A549 (cell line): ENCODE measurements around the gene ST14. TPM values are rescaled to one million over a fixed set of nuclear protein-coding genes. Genes with fewer than 3 reads are reported as not detected.
A peak's percentile ranks its signal among the peaks of the same experiment; 100 is the strongest.

Source experiments
- ATAC-seq, 2 experiments: fragments of 200-7000 bp in 1 of 2; fragments of >200 bp in 1 of 2; cut with Nextera tagmentation in 1 of 2; cut with Tn5 transposase in 1 of 2; 3 replicates each; pipeline versions ENCODE4 v1.8.0 to v1.9.1; 2018 to 2020; ENCODE audit warnings: mild to moderate bottlenecking in 1 of 2, moderate library complexity in 1 of 2
- CTCF ChIA-PET: fragments of 300-600 bp; sonication (Branson Sonifier 250); formaldehyde crosslinking; extraction: SDS; loops from one replicate; lab custom pipeline; 2021; ENCODE audit warnings: antibody characterized with exemption, inconsistent platforms; lab: Yijun Ruan, JAX
- POLR2A ChIA-PET: fragments of 350-600 bp; formaldehyde crosslinking; extraction: SDS; loops from one replicate; lab custom pipeline; 2021; ENCODE audit warnings: antibody characterized with exemption, inconsistent platforms; lab: Yijun Ruan, JAX
- DNase-seq, 2 experiments: peaks; one replicate each; pipeline versions ENCODE4 v3.0.0 to v3.0.0-alpha.2; 2011 to 2016; ENCODE audit warnings: low read depth in 1 of 2, low spot score in 1 of 2
- FAIRE-seq: peaks from 2 replicates; lab custom pipeline; 2011; peaks lifted over from hg19 to GRCh38; lab: Jason Lieb, UNC
- H3K27ac ChIP-seq, 2 experiments: fragments of >200 bp; sonication (Bioruptor Twin); formaldehyde crosslinking; 3 replicates each; pipeline ENCODE4 v1.5.1; 2016 to 2017
- H3K4me1 ChIP-seq: fragments of >200 bp; sonication (Bioruptor Twin); formaldehyde crosslinking; 3 replicates; pipeline ENCODE4 v1.6.1; 2016
- H3K4me2 ChIP-seq: fragments of >200 bp; sonication (Bioruptor Twin); formaldehyde crosslinking; 3 replicates; pipeline ENCODE4 v1.6.1; 2016
- H3K4me3 ChIP-seq: fragments of >200 bp; sonication (Bioruptor Twin); formaldehyde crosslinking; 3 replicates; pipeline ENCODE4 v1.5.1; 2016
- H3K9me3 ChIP-seq: fragments of >200 bp; sonication (Bioruptor Twin); formaldehyde crosslinking; 3 replicates; pipeline ENCODE4 v1.6.1; 2016
- ATOH8 ChIP-seq: fragments of 250-450 bp; sonication (Bioruptor Pico); IDR thresholded peaks from 2 replicates; pipeline ENCODE4 v1.5.0; 2020; ENCODE audit warnings: low read depth, mild to moderate bottlenecking, moderate library complexity
- CHD4 ChIP-seq: fragments of 200-600 bp; sonication (generic); IDR thresholded peaks from 2 replicates; pipeline ENCODE4 v1.6.1; 2016; ENCODE audit warnings: antibody characterized with exemption, mild to moderate bottlenecking, borderline replicate concordance
- CTCF ChIP-seq: fragments of >200 bp; sonication (Bioruptor Twin); formaldehyde crosslinking; IDR thresholded peaks from 3 replicates; pipeline ENCODE4 v1.5.1; 2016
- EHF ChIP-seq: fragments of 250-450 bp; sonication (Bioruptor Pico); IDR thresholded peaks from 2 replicates; pipeline ENCODE4 v1.5.0; 2020; ENCODE audit warnings: mild to moderate bottlenecking
- FOXS1 ChIP-seq: fragments of 250-450 bp; sonication (Bioruptor Pico); IDR thresholded peaks from 2 replicates; pipeline ENCODE4 v1.5.0; 2020; ENCODE audit warnings: mild to moderate bottlenecking, moderate library complexity
- GATA3 ChIP-seq: IDR thresholded peaks from 2 replicates; pipeline ENCODE4 v1.6.1; 2012; ENCODE audit warnings: borderline replicate concordance
- HOXA7 ChIP-seq: fragments of 250-450 bp; sonication (Bioruptor Pico); IDR thresholded peaks from 2 replicates; pipeline ENCODE4 v1.5.0; 2020; ENCODE audit warnings: mild to moderate bottlenecking, moderate library complexity
- HOXB5 ChIP-seq: fragments of 250-450 bp; sonication (Bioruptor Pico); IDR thresholded peaks from 2 replicates; pipeline ENCODE4 v1.5.0; 2020; ENCODE audit warnings: mild to moderate bottlenecking, moderate library complexity
- KDM1A ChIP-seq: fragments of 200-600 bp; sonication (generic); IDR thresholded peaks from 2 replicates; pipeline ENCODE4 v1.6.1; 2016; ENCODE audit warnings: low read depth, mild to moderate bottlenecking
- KDM5A ChIP-seq: fragments of 200-600 bp; sonication (generic); IDR thresholded peaks from 2 replicates; pipeline ENCODE4 v1.6.1; 2016; ENCODE audit warnings: antibody characterized with exemption, mild to moderate bottlenecking
- MAFK ChIP-seq: fragments of 450-650 bp; IDR thresholded peaks from 2 replicates; pipeline ENCODE4 v1.6.1; 2014; ENCODE audit not compliant: partially characterized antibody
- MYC ChIP-seq: IDR thresholded peaks from 2 replicates; pipeline ENCODE4 v1.6.1; 2012; ENCODE audit warnings: mild to moderate bottlenecking, inconsistent platforms, low read length, improper control_type of control experiment, borderline replicate concordance
- PBX3 ChIP-seq: IDR thresholded peaks from 2 replicates; pipeline ENCODE4 v1.6.1; 2012
- POLR2AphosphoS2 ChIP-seq: conservative IDR thresholded peaks from 2 replicates; pipeline ENCODE4 v1.6.1; 2012; ENCODE audit warnings: low read length, improper control_type of control experiment, inconsistent platforms
- RARB ChIP-seq: fragments of 250-450 bp; sonication (Bioruptor Pico); IDR thresholded peaks from 2 replicates; pipeline ENCODE4 v1.8.0; 2021; ENCODE audit warnings: mild to moderate bottlenecking, moderate library complexity
- SREBF2 ChIP-seq: fragments of 450-650 bp; IDR thresholded peaks from 2 replicates; pipeline ENCODE4 v1.6.1; 2014; ENCODE audit warnings: mild to moderate bottlenecking, moderate library complexity
- TFCP2L1 ChIP-seq: fragments of 250-450 bp; sonication (Bioruptor Pico); IDR thresholded peaks from 2 replicates; pipeline ENCODE4 v1.5.0; 2021; ENCODE audit warnings: mild to moderate bottlenecking
- TP53 ChIP-seq: fragments of 250-450 bp; sonication (Bioruptor Pico); IDR thresholded peaks from 2 replicates; pipeline ENCODE4 v1.5.0; 2021; ENCODE audit warnings: mild to moderate bottlenecking, moderate library complexity
- ZFP36 ChIP-seq: fragments of 450-650 bp; IDR thresholded peaks from 2 replicates; pipeline ENCODE4 v1.6.1; 2014; ENCODE audit warnings: borderline replicate concordance; ENCODE audit not compliant: partially characterized antibody
- ZNF302 ChIP-seq: fragments of 250-450 bp; sonication (Bioruptor Pico); IDR thresholded peaks from 2 replicates; pipeline ENCODE4 v1.9.0; 2021; ENCODE audit warnings: inconsistent platforms, mild to moderate bottlenecking, moderate library complexity
- WGBS: methylation state at CpG from one replicate; pipeline ENCODE4 v1.1.6; 2017; ENCODE audit errors: missing lambda C conversion rate; 5-methylcytosine and 5-hydroxymethylcytosine counted together
- polyA plus RNA-seq, 4 experiments: library from polyadenylated mRNA; depleted of rRNA in 3 of 4; stranded (reverse); fragments of >200 nt; fragmentation: RNase III in 1 of 4; extraction: RNeasy Plus Mini Kit Qiagen cat#74134 plus additional on column Dnase treatment in 1 of 4; gene quantifications; 2 replicates in 3 of 4; 3 replicates in 1 of 4; pipeline ENCODE4 v1.2.3, GENCODE V29; 2011 to 2017

The ST14 gene
- polyA plus RNA-seq, 2 of the 4 experiments (the other 2 are of a cell fraction) = 0.05 to 0.17 TPM

- TF ChIP-seq HOXA7 (CRISPR knock-in tag) (no peak), CTCF (no peak), ATOH8 (CRISPR knock-in tag) (no peak), HOXB5 (no peak), EHF (CRISPR knock-in tag) (no peak)
- TF ChIP-seq, all 56 proteins: peak for 0
Observed at GRCh38 chr11:130164221-130164570, 4.6 kb downstream of the ST14 start (continued).

- H3K9me3 ChIP-seq = no peaks in the 10 kb centered on the region
- no peak overlapping the region for H3K4me3 ChIP-seq
- ATAC-seq = no peak; a peak in 2 of 6 replicates
- CTCF ChIA-PET = interaction anchor here (1.1 to 2.2 kb wide), 2 partner anchors 8 to 20 kb away, joined by 3 to 5 read pairs; no protein-coding TSS in a partner anchor
- TF ChIP-seq CTCF (no peak), POLR2AphosphoS2 (no peak), FOXS1 (CRISPR knock-in tag) (no peak), RARB (CRISPR knock-in tag) (no peak), PBX3 (no peak), MAFK (no peak), ZFP36 (no peak), CHD4 (no peak), GATA3 (no peak), KDM5A (no peak), TFCP2L1 (CRISPR knock-in tag) (no peak), MYC (no peak), ZNF302 (CRISPR knock-in tag) (no peak), TP53 (CRISPR knock-in tag) (no peak), SREBF2 (no peak), KDM1A (no peak)
- H3K4me2 ChIP-seq = peak overlapping the region; percentile 47
- FAIRE-seq = no peak
- POLR2A ChIA-PET = no interaction called here
- peaks cover 24% of the 10 kb centered on the region for H3K4me1 ChIP-seq
- DNase-seq = no peak
- peak overlapping the region; percentile 67 to 79 for H3K27ac ChIP-seq
- 64% methylated on average over 9 of the region's 9 CpGs for whole genome bisulfite sequencing
Observed at GRCh38 chr11:130165601-130166456, 6.2 kb downstream of the ST14 start.
